ENCODE results near the gene NNAT.
A peak's percentile ranks its signal among the peaks of the same experiment; 100 is the strongest.
"Not testable (repeated sequence)": the region's sequence is repeated elsewhere in the genome, so short reads cannot be mapped to it uniquely, and the experiment has no call there.

Gene NNAT, protein sequence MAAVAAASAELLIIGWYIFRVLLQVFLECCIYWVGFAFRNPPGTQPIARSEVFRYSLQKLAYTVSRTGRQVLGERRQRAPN

DNA sequence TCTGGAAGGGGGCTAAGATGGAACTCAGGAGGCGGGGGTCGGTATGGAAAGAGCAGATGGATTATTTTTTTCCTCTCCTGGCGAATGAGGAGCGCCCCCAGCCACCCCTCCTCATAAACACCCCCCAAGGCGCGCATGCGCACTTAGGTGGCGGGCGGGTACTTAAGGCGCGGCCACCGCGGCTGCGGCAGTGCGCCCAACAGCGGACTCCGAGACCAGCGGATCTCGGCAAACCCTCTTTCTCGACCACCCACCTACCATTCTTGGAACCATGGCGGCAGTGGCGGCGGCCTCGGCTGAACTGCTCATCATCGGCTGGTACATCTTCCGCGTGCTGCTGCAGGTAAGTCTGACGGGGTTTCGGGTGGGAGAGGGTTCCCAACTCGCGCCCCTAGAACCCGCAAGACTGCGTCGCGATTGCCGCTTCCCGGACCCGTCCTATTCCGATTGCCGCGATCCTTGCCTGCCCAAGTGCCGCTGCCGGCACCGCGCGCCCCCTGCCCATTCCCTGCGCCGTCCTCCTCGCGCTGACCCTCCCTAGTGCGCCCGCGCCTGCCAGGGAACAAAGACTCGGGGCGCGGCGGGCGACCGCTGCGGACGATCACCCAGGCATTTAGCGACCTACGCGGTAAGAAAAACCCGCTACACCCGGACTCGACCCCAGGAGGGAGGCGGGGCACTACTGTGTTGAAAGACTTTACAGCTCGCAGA lies at the start of gene NNAT:
TSS of gene NNAT (plus strand) at position 190 of the 711 bp plus-strand sequence. CDS start at position 272, 82 bp downstream.
- TF ChIP-seq, protein P1, sequence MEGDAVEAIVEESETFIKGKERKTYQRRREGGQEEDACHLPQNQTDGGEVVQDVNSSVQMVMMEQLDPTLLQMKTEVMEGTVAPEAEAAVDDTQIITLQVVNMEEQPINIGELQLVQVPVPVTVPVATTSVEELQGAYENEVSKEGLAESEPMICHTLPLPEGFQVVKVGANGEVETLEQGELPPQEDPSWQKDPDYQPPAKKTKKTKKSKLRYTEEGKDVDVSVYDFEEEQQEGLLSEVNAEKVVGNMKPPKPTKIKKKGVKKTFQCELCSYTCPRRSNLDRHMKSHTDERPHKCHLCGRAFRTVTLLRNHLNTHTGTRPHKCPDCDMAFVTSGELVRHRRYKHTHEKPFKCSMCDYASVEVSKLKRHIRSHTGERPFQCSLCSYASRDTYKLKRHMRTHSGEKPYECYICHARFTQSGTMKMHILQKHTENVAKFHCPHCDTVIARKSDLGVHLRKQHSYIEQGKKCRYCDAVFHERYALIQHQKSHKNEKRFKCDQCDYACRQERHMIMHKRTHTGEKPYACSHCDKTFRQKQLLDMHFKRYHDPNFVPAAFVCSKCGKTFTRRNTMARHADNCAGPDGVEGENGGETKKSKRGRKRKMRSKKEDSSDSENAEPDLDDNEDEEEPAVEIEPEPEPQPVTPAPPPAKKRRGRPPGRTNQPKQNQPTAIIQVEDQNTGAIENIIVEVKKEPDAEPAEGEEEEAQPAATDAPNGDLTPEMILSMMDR (IDR thresholded peaks at IDR 0.05; ENCODE audit: insufficient read depth, low read depth, low read length, missing control alignments): no peak
- H3K4me3 ChIP-seq (ENCODE audit: low read length): peak within 1 kb of the TSS; percentile 4
- no peak for DNase-seq (ENCODE audit: low read depth)

DNA sequence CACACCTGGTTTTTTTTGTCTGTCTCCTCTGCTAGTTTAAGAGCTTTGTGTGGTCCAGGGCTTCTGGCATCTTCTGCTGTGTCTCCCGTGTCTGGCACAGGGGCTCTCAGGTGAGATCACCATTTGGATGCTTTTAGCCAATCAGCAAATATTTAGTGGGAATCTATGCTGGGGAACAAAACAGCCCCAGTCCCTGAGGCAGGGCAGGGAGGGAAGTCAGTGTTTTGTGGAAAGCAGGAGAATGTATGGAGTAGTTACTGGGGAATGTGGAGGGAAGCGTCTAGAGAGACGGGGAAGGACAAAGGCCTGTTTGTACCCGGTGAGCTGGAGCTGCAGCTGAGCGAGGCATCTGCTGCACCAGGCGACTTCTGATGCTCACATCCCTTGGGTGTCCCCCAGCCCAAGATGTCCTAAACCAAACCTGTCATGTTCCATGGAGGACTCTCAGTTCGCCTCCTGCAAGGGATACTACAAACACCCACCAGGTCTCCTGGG lies 49.3 kb upstream of the NNAT start:
- no peak for DNase-seq (ENCODE audit: low read depth)
- no peak overlapping the region for H3K4me3 ChIP-seq (ENCODE audit: low read length)
- TF ChIP-seq, protein P1 (IDR thresholded peaks at IDR 0.05; ENCODE audit: insufficient read depth, low read depth, low read length, missing control alignments): no peak

DNA sequence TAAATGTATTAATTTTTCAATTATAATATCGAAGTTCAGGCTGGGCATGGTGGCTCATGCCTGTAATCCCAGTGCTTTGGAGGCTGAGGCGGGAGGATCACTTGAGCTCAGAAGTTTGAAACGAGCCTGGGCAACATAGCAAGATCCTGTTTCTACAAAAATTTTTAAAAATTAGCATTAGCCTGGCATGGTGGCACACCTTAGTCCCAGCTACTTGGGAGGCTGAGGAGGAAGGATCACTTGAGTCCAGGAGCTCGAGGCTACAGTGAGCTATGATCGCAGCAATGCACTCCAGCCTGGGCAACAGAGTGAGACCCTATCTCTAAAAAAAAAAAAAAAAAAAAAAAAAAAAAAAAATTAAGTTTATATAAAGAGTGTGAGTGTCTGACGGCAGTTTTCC lies 48.6 kb upstream of the NNAT start:
- not testable (repeated sequence) for DNase-seq (ENCODE audit: low read depth); H3K4me3 ChIP-seq (ENCODE audit: low read length)

DNA sequence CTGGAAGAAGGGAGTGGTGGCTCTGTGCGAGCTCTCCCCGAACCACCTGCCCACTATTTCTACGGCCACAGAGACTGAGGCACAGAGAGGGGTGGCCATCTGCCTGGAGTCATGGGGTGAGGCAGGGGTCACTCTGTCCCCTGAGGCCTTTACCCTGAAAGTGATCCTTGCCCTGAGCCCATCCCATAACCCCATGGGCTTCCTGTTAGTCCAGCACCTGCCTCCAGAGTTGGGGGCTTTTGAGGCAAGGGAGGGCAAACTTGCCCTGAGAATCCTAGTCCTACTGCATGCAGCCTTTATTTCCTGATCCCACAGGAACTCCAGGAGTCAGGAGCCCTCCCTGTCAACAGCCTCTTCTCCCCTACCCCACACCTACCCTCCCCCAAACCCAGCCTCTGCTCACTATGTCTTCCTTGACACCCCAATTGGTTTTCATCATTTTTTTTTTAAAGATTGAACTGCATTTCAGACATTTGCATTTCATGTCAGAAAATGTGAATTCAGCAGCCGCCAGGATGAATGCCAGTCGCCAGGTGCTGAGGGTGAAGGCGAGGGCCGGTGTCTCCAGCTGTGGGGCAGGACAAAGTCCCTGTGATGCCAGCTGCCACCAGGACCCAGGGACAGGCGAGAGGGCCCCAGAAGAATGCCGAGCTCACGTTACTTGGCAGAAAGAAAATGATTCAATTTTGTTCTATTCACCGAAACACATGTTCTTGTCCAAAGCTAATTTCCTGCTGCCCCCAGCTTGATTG lies 47.6 kb upstream of the NNAT start:
- no peak overlapping the region for H3K4me3 ChIP-seq (ENCODE audit: low read length)
- DNase-seq (ENCODE audit: low read depth): no peak
- TF ChIP-seq, protein P1 (IDR thresholded peaks at IDR 0.05; ENCODE audit: insufficient read depth, low read depth, low read length, missing control alignments): no peak

DNA sequence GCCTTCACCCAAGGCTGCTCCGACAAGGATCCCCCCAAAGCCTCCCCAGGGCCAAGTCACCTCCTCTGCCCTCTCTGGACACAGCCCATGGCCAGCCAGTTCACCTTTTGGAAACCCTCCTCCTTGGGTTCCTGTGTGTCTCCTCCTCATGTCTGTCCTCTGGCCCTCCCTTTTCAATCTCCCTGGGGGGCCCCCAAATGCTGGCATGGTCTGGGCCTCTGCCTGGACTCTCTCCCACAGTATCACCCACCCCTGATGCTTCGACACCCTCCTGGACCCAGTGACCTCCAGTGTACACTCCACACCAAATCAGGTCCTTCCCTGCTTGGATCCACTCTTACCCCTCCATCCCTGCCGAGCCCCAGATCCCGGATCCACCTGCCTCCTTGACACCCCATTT lies 46.7 kb upstream of the NNAT start:
- TF ChIP-seq, protein P1 (IDR thresholded peaks at IDR 0.05; ENCODE audit: insufficient read depth, low read depth, low read length, missing control alignments): no peak

DNA sequence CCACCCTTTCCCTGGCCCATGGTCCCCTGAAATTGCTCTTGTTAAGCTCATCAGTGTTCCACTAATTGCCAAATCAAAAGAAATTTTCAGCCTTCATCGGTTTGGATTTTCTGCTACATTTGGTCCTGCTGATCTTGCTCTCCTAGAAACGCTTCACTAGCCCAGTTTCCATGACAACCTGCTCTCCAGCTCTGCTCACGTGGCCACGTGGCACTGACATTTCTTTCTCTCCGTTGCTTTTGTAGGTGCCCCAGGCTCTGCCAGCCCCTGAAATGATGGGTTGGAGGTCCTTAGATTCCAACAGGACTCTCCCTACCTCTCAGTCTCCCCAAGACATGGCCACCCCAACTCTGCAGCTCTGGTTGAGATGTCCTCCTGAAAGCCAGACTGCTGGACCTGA lies 45.8 kb upstream of the NNAT start:
- no peak for DNase-seq (ENCODE audit: low read depth)

More for the DNA sequence above, 46.7 kb upstream of the NNAT start:
- no peak overlapping the region for H3K4me3 ChIP-seq (ENCODE audit: low read length)
- no peak for DNase-seq (ENCODE audit: low read depth)

DNA sequence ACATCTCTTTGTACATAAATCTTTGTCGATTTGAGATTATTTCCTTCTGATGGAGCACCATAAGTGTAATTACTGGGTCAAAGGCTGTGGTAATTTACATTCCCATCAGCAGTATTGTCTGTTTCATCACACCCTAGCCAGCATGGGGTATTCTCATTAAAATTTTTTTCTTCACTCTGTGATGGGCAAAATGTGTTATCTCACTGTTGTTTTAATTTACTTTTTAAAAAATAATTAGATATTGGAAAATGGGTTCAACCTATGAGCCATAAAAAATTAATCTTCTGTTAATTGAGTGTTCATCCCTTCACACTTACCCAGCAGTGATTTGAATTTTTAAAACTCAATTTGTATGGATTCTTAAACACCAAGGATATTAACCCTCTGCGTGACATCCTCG lies 44.0 kb upstream of the NNAT start:
- H3K4me3 ChIP-seq (ENCODE audit: low read length): no peak overlapping the region

More for the DNA sequence above, 45.8 kb upstream of the NNAT start:
- TF ChIP-seq, protein P1 (IDR thresholded peaks at IDR 0.05; ENCODE audit: insufficient read depth, low read depth, low read length, missing control alignments): no peak
- H3K4me3 ChIP-seq (ENCODE audit: low read length): no peak overlapping the region

More for the DNA sequence above, 44.0 kb upstream of the NNAT start:
- no peak for DNase-seq (ENCODE audit: low read depth)
- TF ChIP-seq, protein P1 (IDR thresholded peaks at IDR 0.05; ENCODE audit: insufficient read depth, low read depth, low read length, missing control alignments): no peak

All from epithelial cell of esophagus (primary cell).